KG1 (cell line): Measurements from ENCODE around the gene CERS2.

ENCODE experiments used
- DNase-seq: peaks from one replicate; lab custom pipeline; 2025; lab: John Stamatoyannopoulos, UW

Gene CERS2, protein sequence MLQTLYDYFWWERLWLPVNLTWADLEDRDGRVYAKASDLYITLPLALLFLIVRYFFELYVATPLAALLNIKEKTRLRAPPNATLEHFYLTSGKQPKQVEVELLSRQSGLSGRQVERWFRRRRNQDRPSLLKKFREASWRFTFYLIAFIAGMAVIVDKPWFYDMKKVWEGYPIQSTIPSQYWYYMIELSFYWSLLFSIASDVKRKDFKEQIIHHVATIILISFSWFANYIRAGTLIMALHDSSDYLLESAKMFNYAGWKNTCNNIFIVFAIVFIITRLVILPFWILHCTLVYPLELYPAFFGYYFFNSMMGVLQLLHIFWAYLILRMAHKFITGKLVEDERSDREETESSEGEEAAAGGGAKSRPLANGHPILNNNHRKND

DNA sequence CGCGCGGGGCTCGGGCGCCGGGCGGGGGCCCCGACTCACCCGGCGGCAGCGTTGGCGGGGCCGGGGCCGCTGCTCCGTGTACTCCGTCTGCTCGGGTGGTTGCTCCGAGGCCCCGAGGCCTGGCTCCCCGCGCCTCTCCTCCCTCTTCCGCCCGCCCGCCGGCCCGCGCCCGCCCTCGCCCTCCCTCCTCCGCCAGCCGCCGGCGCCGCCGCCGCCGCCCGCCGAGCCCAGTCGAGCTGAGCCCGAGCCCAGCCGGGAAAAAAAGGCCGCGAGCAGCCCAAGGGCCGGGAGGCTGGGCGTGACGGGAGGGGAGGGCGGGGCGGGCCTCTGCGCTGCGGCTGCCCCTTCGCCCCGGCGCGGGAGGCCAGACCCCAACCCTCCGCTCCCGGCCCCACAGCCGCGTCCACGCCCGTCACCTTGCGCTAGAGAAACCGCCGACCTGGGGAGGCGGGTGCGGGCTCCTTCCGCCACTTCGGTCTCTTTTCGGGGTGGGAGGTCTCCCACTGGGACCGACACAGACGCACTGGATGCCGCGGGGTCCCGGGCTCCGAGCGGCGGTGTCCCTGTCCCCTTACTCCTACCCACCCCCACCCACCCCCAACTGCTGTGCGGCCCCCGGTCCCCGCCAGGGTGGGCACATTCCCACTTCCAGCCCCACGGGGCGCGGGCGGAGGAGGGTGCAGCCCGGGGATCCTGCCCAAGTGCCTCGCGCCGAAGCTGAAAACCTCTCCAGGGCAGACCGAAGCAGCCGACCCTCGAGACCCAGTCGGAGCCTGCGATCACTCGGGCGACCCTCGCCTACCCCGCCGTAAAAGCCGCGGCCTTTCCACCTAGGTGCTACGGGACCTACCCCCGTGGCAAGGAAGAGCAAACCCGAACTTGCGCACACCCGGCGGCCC is at the start of gene CERS2:
TSS of gene CERS2 (minus strand) at position 256 of the 899 bp plus-strand sequence. CDS start 5,745 bp downstream, outside the sequence.
- DNase-seq, result peak; percentile 27

DNA sequence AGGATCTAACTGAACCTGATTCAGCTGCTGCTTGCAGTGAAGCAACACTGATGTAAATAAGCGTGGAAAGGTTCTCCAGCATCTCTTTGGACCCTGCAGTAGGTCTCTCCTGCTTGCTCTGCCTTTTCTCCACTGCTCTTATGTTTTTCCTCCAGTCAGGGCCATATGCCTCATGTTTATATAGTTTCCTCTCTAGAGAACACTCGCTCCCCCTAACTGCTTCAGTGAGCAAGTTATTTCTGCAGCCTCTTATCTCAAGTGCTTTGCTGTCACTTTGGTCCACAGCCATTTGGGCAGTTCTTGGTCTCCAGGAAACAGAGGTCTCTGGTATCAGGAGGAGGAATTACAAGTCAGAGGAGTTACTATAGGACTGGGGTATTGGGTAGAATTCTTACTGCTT is 38.9 kb upstream of the CERS2 start:
- no peak for DNase-seq

DNA sequence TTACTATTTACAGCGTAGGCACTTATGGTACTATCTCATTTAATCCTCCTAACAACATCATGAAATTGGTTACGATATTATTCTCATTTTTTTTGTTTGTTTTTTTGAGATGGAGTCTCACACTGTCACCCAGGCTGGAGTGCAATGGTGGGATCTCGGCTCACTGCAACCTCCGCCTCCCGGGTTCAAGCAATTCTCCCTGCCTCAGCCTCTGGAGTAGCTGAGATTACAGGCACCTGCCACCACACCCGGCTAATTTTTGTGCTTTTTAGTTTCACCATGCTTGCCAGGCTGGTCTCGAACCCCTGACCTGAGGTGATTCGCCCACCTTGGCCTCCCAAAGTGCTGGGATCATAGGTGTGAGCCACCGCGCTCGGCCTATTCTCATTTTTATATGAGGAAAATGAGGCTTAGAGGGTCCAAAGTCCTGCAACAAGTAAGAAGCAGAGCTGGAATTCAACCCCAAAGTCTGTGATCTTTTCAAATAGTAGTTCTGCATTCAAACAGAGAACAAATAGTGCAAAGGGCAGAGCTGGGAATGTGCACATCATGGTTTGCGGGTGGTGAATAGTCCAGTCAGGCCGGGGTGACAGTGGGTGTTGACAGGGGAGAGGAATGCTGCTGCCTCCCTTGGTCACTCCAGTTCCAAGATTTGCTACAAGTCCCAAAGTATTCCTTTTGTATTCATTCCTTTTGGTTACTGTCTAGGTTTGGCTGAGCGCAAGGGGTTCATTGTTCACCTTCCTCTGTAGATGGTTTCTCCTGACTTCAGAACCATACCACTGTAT is 38.2 kb upstream of the CERS2 start:
- DNase-seq, result no peak

DNA sequence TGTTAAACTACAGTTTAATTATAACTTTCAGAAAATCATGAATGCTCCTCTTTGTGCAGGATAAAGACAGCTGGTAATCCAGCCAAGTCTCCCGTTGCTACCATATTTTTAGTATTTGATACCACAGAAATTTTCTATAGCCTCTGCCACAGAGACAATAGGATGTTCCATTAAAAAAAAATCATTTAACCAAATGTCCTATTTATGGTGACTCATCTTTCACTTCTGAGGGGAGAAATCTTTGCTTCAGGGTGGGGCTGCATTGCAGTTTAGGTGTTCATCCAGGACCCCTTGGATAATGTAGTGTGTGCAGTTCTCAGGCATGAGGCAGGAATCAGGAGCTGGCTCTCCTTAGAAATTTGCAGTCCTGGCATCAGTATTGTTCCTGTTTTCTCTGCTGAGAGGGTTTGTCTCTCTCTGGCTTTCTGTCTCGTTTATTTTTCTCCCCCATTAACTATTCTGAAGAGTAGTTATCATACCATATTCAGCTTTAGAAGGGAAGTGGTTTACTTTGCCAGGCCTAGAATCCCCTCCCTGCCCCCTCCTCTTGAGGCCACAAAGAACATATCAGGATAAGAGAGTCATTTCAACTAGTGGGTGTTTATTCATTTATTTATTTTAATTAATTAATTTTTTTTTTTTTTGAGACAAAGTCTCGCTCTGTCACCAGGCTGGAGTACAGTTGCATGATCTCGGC is 36.7 kb upstream of the CERS2 start:
- no peak for DNase-seq

DNA sequence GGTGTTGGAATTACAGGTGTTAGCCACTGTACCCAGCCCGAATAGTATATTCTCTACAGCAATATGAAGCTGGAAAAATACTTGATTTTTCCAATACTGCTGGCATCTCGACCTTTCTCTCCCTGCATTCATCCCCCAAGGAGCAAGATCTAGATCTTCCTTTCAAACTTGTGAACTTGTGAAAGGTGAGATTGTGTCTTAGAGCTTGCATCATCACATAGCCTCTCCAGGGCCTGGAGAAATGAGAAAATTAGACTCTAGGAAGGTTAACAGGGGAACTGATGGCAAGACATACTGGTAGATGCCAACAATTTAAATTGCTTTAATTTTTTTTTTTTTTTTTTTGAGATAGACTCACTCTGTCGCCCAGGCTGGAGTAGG is 35.7 kb upstream of the CERS2 start:
- no peak for DNase-seq

DNA sequence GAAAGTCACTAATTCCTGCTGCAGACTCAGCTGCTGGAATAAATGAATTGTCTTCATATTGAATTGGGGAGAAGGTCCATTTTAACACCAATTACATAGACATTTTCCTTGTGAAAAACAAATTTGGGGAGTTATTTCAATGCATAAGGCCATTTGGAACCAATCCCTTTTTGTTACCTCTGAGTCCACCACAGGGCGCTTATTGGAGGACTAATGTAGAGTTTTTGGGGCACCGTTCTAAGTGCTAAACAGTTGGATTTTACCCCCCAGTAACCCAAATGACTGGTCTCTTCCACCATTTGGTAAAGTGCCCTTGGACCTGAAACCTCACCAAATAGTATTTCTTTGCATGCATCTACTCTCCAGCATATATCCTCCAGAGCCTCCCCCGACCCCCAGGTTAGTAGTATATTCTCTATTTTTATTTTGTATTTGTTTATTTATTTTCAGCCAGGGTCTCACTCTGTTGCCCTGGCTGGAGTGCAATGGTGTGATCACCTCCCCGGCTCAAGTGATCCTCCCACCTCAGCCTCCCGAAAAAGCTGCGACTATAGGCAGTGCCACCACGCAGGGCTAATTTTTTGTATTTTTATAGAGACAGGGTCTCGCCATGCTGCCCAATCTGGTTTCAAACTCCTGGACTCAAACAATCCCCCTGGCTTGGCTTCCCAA is 35.2 kb upstream of the CERS2 start:
- no peak for DNase-seq

DNA sequence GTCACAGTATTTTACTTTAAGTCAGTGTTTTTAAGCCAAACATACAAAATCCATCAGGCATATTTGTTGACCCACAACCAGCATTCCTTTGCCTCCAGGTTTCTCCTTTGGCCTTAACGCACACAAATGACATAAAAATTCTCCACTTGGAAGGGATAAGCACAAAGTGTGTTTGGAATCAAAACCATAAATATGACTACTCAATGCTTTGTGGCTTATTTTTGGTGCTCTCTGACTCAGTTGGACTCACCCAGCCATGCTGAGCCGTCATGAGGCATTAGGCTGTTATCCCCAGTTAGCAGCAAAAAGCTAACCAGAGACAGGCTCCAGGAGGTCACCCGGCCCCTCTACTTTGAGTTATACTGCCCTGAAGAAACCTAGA is 34.6 kb upstream of the CERS2 start:
- no peak for DNase-seq

DNA sequence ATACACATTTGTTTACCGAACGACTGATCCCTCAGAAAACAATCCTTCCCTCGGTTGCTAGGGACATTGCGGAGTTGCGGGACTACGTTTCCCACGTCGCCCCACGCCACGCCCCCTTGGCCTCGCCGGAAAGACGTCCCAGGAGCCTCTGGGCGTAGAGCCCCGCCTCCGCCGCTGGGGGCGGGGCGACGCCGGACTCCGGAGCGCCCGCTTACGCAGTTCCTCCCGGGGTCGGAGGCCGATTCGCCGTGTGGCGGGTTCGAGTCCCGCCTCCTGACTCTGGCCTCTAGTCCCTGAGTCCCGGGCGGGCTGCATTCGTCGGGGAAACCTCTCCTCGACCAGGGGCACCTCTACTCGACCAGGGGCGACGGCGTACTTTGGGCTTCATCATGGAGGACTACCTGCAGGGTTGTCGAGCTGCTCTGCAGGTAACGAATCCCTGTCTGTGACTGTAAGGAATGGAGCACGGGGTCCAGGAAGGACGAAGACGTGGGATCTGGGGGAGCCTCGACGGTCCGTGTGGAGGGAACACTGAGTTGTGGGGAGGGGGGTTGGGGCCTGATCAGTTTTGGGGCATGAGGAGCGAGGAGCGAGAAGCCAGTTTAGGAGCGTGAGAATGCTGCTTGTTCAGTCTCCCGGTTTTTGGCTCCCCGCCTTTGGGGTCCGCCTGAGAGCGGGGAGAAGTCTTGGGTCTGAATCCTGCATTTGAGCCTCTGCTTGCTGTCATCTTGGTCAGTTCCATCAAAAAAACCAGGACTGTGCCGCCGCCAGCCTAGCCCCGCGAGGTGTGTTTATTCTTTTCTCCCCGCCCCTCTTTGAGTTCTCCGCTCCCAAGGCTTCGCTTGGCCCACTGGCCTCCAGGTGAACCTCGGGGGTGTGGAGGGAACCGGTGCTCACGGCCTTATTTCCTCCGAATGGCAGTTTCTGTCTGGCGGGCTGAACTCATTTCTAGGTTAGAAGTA is 33.9 kb upstream of the CERS2 start, which contains the start of gene PRUNE1:
TSS of gene PRUNE1 (plus strand) at position 206 of the 962 bp plus-strand sequence. CDS start at position 390, 184 bp downstream.
- DNase-seq, result peak; percentile 95

DNA sequence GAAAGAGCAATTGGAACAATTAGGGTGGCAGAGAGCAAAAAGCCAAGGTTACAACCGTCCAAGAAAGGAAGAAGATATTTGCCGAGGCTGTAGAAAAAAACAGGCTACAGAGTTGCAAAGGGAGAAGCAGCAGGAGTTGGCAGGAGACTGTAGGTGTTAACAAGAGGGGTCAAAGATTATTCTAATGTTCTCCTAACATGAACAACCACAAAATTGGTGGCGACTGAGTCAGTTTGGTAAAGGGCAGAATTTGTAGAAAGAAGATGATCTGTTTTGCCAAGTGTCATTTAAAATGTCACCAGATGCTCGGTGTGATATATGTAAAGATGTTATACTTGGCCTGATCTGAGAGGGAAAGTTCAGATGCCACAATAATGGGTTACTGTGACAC is 33.2 kb upstream of the CERS2 start:
- DNase-seq, result no peak

DNA sequence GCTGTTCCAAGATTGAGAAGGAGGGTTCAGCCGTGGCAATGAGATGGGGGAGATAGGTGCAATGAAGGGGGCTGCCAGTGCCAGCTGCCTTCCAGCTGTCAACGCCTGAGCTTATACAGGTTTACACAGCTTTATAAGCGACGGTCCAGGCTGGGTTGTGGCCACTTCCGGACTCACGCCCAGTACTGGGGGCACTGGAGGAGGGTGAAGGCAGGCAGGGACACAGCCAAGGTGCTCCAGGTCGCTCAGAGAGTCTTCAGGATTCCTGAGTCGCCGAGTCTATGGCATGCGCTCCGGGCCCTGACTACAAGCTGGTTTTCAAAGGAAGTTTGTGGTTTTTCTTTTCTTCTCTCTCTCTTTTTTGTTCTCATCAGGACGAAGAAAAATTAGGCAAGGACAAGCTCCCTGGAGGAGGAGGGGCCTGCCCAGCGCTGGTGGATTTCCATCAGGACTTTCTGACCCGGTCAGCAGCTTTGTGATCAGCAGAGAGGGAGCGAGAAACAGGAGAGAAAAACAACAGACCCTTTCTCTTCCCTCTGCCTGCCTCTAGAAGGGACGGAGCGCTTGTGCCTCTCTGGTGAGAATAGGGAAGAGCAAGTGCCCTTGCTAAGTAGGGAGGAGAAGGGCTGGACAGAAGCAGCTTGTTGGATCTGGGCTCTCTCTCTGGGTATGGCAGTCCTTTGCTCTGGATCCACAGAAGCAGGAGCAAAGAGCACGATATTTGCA is 31.9 kb upstream of the CERS2 start, which contains the start of gene MINDY1:
TSS of gene MINDY1 (minus strand) at position 576 of the 726 bp plus-strand sequence. CDS start 4,285 bp downstream, outside the sequence.
- peak; percentile 50 for DNase-seq

DNA sequence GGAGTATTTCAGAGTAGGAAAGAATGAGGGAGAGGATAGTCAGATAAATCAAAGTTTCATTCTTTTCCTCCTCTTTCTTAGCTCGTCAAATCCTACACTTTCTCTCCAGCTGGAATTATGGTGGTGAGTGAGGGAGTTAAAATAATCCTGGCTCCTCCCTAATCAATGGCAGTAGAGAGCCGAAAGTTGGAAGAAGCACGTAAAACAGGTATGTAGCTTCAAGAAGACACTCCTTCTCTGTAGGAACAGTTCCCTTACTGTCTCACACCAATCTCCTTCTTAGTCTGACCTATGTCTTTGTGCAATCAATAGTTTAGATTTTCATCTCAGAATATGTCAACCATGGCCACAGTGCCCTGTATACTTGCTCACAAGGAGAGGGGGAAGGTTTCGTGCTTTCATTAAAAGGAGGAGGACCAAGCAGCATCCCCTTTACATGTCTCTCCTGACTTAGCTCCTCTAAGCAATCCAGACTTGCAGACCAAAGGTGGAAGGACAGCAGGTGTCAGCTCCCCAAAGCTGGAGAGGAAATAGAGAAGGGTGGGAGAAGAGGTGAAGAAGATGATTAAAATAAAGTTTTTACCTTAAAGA is 31.2 kb upstream of the CERS2 start:
- no peak for DNase-seq

DNA sequence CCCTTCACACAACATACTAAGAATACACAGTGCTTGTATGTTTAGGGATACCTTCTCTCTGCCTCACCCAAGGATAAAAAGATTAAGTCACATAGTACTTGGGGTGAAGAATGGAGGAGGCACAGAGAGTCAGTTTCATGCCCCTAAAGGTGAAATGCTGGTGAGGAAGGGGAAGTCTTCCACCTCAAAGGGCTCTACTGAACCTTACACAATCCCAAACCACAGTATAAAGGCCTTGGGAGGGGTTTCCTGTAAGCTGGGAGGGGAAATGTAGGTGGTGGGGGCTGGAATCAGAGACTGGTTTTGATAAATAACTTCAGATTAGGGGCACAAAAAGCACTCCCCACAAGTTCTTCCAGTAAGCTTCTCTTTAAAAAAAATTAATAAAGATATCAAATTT is 28.5 kb upstream of the CERS2 start:
- no peak for DNase-seq

DNA sequence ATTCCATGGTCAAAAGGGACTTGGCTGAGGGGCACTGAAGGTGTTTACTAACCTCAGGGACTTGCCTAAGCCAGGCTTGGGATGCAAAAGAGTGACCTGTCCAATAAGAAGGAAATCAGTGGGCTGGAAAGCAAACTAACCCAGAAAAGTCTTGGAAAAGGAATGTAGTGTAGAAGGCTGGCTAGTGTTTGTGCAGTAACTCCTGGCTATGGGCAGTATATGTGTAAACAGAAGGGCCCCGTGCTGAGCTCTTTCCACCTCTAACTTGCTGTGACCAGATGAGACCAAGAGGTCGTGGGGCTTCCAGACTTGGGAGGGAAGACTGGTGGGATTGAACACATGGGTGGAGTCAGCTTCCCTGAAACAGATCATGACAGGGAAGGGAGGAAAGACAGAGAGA is 28.0 kb upstream of the CERS2 start:
- no peak for DNase-seq

DNA sequence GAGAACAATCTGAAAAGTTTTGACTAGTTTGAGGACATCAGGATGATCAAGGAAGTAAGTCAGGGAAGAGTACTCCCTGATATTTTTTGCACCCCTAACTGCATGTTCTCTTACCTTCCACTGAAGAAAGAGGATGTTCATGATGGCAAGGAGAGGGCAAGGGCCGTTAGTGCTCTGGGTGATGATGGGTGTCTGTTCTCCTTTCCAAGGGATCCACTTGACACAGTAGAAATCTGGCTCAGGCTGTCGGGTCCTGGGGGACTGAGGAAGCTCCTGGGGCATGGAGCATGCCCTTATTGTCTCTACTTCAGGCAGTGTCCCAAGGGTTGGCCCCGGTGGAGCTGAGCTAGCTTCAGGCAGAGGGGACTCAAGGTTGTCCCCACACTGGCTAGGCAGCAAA is 27.4 kb upstream of the CERS2 start:
- no peak for DNase-seq

DNA sequence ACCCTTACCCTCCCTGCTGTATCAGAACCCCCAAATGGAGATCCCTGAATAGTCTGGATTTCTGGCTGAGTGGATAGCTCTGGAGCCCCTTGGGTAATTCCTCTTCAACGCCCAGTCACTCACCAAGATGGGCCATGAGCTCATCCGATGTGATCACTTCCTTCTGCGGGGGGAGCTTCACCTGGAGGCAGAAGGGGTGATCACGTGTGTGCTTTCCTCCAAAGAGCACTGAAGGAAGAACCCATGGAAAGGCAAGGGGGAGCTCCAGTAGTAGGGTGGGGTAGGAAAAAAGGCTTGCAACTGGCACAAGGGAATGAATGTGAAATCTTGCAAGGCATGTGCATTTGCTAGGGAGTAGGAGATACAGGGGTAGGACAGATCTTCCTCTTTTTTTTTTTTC is 27.0 kb upstream of the CERS2 start:
- DNase-seq, result no peak

DNA sequence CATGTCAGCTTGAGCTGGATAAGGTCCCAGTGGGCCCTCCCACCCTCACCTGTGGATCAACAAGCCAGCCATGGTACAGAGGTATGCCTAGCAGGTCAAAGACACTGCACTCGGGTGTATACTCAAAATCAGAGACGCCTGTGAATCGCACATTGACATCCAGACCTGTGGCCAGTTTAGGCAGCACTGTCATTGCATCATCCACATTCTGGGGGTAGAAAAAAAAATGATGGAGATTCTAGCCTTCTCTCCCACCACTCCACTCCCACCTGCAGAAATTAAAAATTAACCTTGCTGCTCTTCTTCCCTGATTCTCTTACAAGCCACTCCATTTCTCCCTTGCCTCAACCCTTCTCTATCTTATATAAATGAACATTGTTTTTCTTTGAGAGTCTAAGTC is 25.8 kb upstream of the CERS2 start:
- no peak for DNase-seq

DNA sequence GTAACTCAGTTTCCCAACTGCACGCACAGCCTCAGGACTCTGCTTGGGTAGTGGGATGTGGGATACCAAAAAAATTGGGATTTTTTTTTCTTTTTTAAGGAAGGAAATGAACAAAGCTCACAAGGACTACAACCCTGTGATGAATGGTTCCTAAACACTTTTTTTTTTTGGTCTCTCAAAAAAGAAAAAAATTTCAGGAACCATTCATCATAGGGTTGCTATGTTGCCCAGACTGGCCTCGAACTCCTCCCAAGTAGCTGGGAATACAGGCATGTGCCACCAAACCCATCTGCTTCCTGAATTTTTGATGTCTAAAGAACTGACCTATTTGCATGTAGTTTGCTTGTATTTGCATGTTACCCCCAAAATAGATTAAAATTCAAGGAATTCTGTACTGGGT is 25.3 kb upstream of the CERS2 start:
- no peak for DNase-seq

DNA sequence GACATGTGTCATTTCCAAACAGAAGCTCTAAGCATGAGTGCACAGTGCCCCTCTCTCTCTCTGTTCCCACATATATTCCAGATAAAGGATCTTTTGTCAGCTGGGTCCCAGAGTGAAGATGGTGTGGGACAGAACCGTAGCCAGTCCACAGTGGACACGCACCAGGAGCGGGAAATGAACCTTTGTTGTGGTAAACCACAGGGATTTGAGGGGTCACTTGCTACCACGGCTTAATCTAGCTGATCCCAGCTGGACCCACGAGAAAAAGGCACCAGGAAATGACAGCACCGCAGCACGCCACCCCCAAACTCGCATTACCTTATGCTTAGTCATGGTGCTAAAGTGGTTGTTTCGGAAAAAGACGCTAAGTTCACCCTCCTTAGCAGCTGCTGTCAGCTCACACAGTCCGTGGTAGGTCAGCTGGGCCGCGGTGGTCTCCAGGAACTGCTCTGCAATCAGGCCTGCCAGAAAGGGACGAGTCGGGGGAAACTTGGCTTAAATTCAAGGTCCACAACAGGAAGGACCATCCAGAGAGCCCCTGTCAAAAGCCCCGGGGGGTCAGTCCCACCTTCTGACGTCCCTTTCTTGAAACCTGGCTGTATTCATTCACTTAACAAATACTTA is 24.5 kb upstream of the CERS2 start:
- no peak for DNase-seq
